Left renal pelvis (tissue), 4 donors: Measurements from ENCODE around the gene JSRP1. TPM values are rescaled to one million over a fixed set of nuclear protein-coding genes. Genes with fewer than 3 reads are reported as not detected.
A peak's percentile ranks its signal among the peaks of the same experiment; 100 is the strongest.

Experiments
- DNase-seq, 4 donors: peaks; one replicate each; pipeline ENCODE4 v3.0.0-alpha.2; 2013; ENCODE audit warnings: low read depth in 4 of 4, low spot score in 3 of 4
- polyA plus RNA-seq, 4 donors: library from polyadenylated mRNA; unstranded; fragments of 120-200 nt; gene quantifications; one replicate each; pipeline ENCODE4 v1.2.1, GENCODE V29; 2013; ENCODE audit not compliant: insufficient read length in 4 of 4

The JSRP1 gene
- polyA plus RNA-seq, 4 donors = 0.34 to 1.5 (median 0.47) TPM

DNA sequence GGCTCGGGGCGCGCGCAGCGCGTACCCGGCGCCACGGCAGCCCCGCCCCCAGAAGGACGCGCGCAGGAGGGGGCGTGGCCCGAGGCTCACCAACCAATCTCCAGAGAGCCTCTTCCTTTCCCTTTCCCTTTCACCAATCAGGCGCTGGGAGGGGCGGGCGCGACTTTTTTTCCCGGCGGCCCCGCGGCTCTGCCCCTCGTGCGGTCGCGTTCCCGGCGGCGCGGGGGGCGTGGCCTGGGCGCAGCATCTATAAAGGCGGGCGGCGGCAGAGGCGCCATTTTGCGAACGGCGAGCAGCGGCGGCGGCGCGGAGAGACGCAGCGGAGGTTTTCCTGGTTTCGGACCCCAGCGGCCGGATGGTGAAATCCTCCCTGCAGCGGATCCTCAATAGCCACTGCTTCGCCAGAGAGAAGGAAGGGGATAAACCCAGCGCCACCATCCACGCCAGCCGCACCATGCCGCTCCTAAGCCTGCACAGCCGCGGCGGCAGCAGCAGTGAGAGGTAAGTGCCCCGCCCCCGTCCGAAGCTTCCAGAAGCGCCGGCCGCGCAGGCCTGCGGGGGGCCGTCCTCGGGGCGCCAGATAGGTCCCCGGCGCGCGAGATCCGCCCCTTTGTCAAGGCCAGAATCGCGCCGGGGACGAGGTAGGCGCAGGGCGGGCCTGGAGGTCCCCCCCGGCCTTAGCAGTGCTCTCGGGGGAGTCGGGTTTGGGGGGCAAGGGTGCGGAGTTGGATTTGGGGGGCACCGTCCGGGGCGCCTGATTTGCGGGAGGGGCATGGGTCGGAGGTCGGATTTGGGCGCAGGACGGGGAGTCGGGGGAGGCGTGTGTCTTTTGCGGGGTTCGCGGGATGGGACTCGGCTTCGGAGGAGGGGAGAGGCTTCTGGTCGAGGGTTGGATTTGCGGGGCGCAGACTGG lies 13.3 kb upstream of the JSRP1 start:
- DNase-seq = peak; percentile 83 to 94 (median 93)

DNA sequence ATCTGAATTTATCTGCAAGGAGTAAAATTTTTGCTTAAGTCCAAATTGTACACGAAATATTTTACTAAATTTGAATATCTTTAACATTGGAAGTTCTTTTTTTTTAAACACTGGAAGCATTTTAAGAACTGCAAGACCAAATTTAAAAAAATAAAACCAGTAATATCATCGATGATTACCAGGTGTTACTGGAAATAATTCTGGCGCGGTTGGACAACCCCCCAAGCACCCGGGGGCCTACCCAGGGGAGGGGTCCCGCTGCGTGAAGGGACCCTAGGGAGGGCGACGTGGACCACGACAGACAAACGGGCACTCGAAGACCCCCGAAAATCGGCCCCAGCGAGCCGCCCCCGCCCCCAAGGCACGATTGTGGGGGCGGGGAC lies 12.6 kb upstream of the JSRP1 start:
- DNase-seq = no peak

DNA sequence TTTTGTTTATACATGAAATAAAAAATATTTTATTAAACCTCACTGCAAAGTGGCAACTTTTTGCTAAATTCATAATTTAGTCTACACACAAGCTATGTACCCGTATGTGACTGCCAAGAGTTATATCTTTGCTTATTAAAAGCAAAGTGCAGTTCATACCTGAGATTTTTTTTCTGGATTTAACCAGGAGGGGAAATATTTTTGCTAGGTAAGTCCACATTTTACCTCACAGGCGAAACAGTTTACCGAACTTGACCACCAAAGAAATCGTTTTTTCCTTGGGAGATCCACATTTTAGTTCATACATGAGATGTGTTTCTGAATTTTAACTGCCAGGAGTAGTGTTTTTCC lies 12.2 kb upstream of the JSRP1 start:
- no peak for DNase-seq

DNA sequence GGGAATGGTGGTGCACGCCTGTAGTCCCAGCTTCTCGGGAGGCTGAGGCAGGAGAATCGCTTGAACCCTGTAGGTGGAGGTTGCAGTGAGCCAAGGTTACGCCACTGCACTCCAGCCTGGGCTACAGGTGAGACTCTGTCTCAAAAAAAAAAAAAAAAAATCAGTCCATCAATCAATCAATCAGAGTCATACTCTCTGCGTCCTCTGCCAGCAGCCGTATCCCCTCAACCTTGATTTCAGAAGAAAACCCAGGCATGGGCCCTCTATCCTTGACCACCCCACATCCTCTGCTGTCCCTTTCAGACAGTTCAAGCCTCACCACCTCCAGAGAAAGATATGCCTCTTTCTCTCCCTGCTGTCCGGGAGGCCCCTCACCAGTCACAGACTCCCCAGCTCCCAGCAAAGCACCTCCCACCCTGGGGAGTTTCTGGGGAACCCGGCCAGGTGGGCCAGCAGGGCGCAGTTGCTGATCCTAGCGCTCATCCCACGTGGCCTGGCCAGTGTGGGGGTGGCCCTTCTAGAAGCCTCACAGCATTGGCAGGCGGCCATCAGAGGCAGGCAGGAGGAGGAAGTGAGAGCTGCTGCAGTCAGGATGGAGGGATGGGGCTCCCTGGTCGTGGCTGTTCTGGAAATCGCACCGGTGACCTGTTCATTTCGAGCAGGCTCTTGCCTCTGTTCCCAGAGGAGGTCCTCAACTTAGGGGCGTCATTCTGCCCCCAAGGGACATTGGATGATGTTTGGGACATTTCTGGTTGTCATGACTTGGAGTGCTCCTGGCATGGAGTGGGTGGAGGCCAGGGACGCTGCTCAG lies 10.2 kb upstream of the JSRP1 start:
- no peak for DNase-seq

DNA sequence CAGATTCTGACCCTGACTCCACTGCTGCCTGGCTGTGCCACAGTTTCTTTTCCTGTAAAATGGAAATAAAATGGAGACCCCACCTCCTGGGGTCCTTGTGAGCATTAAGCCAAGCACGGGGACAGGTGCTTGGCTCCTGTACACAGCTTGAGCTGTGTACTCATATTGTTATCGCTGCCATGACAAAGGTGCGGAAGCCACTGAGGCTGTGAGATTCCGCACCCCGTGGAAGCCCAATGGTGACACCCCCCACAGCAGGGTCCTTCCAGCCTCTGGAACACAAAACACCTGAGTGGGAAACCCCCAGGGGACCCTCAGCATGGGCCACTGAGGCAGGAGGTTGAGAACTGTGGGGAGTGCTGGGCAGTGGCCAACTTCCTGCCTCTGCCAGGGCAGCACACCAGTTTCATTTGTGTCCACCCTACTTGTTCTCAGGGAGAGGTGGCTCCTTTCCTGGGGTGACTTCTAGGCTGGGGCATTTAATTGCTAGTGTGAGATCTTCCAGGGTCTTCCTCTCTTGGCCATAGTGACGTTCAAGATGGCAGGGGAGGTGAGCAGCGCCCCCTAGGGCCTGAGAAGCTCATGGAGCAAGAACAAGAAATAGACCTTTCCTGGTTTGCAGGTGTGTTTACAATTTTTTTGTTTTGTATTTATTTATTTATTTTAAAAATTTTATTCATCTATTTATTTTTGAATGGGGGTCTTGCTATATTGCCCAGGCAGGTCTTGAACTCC lies 5.4 kb upstream of the JSRP1 start:
- DNase-seq = no peak

DNA sequence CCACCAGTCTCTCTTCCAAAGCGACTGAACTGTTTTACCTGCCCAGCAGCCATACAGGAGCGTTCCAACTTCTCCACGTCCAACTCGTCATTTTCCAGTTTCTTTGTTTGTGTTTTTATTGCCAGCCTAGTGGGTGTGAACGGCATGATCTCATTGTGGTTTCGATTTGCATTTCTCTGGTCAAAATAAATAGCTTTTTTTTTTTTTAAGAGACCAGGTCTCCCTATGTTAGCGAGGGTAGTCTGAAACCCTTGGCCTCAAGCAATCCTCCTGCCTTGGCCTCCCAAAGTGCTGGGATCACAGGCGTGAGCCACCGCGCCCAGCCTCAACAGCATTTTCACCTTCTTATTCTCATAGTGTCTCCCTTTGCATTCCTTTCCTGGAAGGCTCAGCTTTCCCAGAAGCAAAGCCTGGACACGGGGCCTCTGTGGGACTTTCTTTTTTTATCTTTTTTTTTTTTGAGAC lies 4.2 kb upstream of the JSRP1 start:
- DNase-seq = no peak

DNA sequence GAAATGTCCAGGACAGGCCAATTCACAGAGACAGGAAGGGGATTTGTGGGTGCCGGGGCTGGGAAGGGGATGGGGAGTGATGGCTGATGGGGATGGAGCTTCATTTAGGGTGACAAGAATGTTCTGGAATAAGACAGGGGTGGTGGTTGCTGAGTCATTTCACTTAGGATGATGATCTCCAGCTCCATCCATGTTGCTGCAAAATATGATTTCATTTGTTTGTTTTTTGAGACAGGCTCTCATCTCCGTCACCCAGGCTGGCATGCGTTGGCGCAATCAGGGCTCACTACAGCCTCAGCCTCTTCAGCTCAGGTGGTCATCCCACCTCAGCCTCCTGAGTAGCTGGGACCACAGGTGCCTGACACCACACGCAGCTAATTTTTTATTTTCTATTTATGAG lies 3.1 kb upstream of the JSRP1 start:
- DNase-seq = no peak

DNA sequence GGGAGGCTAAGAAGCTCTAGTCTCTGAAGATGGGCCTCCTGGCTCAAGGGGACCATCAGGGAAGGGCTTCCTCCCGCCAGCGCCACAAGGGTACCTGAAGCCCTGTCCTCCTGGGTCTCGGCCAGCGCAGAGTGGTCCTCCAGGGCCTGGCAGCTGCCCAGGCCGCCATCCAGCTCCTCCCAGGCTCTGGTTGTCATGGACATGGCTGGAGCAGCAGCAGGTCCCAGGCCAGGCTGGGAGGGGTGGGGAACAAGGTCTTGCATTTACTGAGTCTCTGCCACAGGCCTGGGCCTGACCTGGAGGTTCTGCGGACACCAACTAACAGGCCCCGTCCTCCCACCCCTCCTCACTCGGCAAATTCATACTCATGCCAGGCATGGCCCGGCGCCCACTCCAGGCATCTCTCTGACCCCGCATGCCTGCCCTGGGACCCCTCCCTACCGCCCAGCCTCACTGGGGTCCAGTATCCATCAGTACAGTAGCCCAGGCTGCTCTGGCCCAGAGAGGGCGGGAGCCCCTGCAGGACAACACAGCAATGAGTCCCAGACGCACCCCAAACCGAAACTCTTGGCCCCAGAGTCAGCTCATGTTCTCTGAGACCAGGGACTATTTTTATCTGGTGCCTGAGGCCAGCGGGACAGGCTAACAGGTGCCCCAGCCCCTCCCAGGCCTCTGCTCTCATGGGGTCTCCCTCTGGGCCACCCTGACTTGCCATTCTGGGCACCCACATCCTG lies 938 bp downstream of the JSRP1 start:
- DNase-seq = no peak

DNA sequence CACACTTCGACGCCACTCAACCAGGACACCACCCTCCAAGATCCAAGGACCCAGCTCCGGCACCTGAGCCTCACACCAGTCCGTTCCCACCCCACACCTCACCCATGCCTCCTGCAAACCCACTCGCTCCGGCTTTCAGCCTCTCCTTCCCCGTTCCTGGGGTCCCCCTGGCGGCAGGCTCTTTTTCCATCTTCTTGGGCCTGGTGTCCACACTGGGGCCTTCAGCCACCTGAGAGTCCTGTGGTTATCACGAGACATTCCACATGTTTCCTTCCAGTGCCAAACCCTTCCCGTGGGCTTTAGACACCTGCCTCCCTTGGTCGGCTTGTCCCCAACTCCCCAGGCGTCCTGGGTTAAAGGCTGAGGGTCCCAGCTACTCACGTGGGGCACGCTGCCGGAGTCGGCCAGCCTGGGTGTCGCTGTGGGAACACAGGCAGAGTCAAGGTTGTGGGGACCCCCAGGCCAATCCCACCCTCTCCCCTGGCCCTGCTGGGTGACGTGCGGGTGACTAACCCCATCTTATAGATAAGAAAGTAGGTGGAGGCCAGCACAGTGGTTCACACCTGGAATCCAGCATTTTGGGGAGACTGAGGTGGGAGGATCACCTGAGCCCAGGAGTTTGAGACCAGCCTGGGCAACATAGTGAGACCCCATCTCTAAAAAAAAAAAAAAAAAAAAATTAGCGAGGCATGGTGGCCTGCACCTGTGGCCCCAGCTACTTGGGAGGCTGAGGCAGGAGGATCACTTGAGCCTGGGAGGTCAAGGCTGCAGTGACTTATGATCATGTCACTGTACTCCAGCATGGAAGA lies 1.9 kb downstream of the JSRP1 start:
- no peak for DNase-seq

DNA sequence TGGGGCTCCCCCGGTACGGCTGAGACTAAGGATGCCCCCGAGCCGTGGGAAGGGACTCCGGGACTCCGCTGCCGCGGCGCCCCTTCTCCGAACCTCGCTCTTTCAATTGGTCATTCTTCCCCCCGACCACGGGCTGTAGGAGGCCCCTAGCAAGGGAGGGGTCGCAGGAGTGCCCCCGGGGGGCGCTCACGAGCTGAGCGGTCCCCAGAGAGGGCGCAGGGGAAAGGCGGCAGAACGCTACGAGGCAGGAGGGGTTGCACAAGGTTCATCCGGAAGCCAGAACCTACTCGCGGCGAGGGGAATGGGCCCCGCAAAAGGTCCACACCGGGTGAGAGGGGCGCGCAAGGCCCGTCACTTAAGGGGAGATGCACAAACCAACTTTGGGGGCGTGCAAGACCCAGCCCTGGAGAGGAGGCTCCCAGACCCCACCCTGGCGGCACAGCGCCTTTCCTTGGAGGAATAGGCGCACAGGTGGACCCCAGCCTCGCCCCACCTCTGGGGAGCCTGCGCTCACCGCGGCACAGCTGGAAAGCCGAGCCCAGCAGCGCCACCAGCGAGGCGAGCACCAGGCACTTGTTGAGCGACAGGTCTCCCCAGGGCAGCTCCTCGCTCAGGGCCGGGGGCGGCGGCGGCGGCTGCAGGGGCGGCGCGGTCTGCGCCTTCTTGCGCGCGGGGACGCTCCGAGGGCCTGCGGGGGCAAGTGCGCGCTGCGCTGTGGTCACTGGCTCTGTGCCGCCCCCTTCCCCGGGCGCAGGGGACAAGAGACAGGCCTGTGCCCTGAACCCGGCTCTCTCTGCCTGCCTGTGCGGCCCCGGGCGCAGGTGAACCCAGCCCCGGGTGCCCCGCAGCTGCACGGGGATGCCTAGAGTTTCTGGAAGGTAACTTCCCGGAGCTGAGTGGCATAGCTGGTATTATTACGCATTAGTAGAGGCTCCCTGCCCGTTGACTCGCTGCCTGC lies 2.8 kb downstream of the JSRP1 start:
- no peak for DNase-seq

DNA sequence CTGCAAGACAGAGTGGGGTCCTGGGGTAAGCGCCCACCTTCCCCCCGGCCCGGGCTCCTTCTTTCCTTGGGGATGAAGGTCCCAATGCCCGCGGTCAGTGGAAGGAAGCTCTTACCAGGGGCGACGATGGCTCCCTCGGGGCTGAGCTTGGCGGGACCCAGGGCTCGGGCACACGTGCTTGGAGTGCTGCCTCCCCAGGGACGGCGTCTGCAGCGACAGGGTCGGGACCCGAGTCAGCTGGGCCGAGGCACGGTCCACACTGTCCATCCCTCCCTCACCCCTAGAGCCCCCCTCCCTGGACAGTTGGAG lies 3.5 kb downstream of the JSRP1 start:
- no peak for DNase-seq

DNA sequence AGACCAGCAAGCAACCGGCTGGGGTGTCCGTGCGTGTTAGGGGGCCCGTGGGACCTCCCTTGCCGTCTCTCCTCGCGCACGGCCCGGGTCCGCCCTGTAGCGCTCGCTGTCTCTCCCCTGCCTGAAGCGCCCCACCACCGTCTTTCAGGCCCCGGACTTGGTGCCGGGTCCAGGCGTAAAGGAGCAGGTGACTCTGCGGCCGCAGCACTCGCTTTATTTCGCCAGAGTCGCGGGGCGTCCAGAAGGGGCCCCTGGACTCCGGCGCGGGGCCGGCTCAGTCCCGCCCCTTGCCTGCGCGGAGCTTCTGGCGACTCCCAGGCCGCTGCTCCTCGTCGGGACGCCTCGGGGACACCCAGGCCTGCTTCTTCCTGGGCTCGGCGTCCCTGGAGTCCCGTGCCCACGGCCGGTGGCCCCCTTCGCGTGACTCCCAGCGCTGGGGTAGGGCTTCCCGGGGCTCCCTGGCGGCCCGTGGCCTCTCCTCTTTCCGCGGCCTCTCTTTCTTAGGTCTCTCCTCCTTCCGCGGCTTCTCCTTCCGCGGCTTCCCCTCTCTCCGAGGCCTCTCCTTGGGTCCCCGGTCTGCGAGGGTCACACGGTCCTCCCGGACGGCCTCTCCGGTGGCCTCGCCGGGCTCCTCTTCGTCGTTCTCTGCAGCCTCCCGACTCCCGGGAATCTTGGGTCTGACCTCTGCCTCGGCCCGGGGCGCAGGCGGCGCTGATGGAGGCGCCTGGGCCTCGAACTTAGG lies 4.0 kb downstream of the JSRP1 start:
- no peak for DNase-seq

DNA sequence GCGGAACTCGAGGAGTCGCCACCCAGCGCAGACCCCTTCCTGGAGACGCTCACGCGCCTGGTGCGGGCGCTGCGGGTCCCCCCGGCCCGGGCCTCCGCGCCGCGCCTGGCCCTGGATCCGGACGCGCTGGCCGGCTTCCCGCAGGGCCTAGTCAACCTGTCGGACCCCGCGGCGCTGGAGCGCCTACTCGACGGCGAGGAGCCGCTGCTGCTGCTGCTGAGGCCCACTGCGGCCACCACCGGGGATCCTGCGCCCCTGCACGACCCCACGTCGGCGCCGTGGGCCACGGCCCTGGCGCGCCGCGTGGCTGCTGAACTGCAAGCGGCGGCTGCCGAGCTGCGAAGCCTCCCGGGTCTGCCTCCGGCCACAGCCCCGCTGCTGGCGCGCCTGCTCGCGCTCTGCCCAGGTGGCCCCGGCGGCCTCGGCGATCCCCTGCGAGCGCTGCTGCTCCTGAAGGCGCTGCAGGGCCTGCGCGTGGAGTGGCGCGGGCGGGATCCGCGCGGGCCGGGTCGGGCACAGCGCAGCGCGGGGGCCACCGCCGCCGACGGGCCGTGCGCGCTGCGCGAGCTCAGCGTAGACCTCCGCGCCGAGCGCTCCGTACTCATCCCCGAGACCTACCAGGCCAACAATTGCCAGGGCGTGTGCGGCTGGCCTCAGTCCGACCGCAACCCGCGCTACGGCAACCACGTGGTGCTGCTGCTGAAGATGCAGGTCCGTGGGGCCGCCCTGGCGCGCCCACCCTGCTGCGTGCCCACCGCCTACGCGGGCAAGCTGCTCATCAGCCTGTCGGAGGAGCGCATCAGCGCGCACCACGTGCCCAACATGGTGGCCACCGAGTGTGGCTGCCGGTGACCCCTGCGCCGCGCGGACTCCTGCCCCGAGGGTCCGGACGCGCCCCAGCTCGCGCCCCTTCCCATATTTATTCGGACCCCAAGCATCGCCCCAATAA lies 4.8 kb downstream of the JSRP1 start:
- DNase-seq = no peak

DNA sequence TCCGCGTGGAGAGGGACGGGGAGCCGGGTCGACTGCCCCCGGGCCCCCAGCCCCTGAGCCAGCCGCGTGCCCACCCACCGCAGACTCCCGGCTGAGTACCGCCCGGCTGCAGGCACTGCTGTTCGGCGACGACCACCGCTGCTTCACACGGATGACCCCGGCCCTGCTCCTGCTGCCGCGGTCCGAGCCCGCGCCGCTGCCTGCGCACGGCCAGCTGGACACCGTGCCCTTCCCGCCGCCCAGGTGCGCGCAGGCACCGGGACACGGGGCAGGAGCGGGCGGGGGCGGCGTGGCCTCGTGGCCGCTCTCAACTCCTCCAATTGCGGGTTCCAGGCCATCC lies 5.5 kb downstream of the JSRP1 start:
- no peak for DNase-seq

DNA sequence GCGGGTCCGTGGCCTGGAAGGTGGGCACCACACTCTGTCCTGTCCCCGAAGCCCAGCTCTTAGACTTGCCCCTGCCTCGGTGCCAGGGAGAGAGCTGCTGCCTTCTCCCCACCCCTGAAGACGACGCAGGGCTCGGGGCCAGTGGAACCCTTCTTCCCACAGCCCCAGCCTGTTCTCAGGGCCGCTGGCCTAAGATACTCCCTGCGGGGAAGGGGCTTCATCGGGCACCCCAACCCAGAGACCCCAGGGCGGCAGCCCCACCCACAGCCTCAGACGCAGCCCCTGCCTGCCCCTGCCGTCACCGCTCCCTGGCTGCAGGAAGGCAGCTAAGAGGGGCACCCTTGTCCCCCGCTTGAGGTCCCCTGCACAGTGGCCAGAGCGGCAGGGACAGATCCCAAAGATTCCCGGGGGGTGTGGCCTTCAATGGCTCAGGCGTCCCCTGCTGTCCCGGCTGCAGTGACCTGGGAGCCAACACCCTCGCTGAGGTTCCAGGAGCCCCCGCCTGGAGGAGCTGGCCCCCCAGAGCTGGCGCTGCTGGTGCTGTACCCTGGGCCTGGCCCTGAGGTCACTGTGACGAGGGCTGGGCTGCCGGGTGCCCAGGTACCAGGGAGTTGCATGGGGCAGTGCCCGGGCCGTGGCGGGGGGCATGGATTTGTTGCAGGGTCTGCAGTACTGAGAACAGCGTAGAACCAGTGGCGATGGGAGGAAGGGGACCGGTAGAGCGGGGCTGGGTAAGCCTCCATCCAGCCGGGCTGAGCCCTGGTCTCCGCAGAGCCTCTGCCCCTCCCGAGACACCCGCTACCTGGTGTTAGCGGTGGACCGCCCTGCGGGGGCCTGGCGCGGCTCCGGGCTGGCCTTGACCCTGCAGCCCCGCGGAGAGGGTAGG lies 6.1 kb downstream of the JSRP1 start:
- no peak for DNase-seq
